Heart right ventricle (tissue), 16 donors: ENCODE measurements around the gene REXO4. TPM values are rescaled to one million over a fixed set of nuclear protein-coding genes. Genes with fewer than 3 reads are reported as not detected.

Experiments
- ATAC-seq, 8 donors: fragments of 200-7000 bp; cut with Tn5 transposase; one replicate each; pipeline ENCODE4 v1.9.1; 2020; ENCODE audit warnings: mild to moderate bottlenecking in 8 of 8, moderate library complexity in 8 of 8, moderate number of reproducible peaks in 1 of 8
- DNase-seq, 2 donors: peaks; one replicate each; pipeline ENCODE4 v3.0.0-alpha.2; 2020
- H3K27ac ChIP-seq, 10 donors: fragments of 200-600 bp; sonication (generic) in 2 of 10; one replicate each; pipeline versions ENCODE4 v1.5.0 to v1.8.0; 2020 to 2022; ENCODE audit warnings: mild to moderate bottlenecking in 3 of 10
- H3K27me3 ChIP-seq, 7 donors: fragments of 200-600 bp; one replicate each; pipeline ENCODE4 v1.8.0; 2021 to 2022; ENCODE audit warnings: mild to moderate bottlenecking in 2 of 7
- H3K36me3 ChIP-seq, 9 donors: fragments of 200-600 bp; sonication (generic) in 1 of 9; one replicate each; pipeline versions ENCODE4 v1.5.0 to v1.8.0; 2020 to 2022; ENCODE audit warnings: mild to moderate bottlenecking in 2 of 9
- H3K4me1 ChIP-seq, 9 donors: fragments of 200-600 bp; sonication (generic) in 1 of 9; one replicate each; pipeline versions ENCODE4 v1.5.0 to v1.8.0; 2020 to 2022; ENCODE audit warnings: mild to moderate bottlenecking in 4 of 9
- H3K4me3 ChIP-seq, 10 donors: fragments of 200-600 bp; sonication (generic) in 2 of 10; one replicate each; pipeline versions ENCODE4 v1.5.0 to v1.8.0; 2020 to 2022; ENCODE audit warnings: mild to moderate bottlenecking in 7 of 10, moderate library complexity in 2 of 10
- H3K9me3 ChIP-seq, 11 donors: fragments of 200-600 bp in 10 of 11; sonication (generic) in 2 of 11; one replicate each; pipeline versions ENCODE4 v1.5.0 to v1.8.0; 2013 to 2022; ENCODE audit warnings: mild to moderate bottlenecking in 2 of 11, control low read depth in 1 of 11, moderate library complexity in 1 of 11
- WGBS, 2 donors: extraction: QIAGEN DNeasy Blood & Tissue Kit; methylation state at CpG; one replicate each; pipeline ENCODE4 v1.1.7; 2013; ENCODE audit warnings: inconsistent platforms in 1 of 2; 5-methylcytosine and 5-hydroxymethylcytosine counted together
- intact Hi-C, 10 donors: fragments of 100-400 bp; cut with DNase I; formaldehyde crosslinking; loops; one replicate each; pipeline versions ENCODE4 v1.11.1 to v1.14.2; 2022
- polyA plus RNA-seq, 2 donors: library from polyadenylated mRNA; stranded (reverse); fragments of 200-250 nt; gene quantifications; one replicate each; pipeline ENCODE4 v1.2.3, GENCODE V29; 2013
- total RNA-seq, 10 donors: library from RNA; stranded (reverse); fragmentation: NEBNext Ultra II Directional in 3 of 10; extraction: Animal tissue kit (Norgen Biotek cat#: 25700) in 3 of 10; gene quantifications; one replicate each; pipeline versions ENCODE4 v1.2.1 to v1.2.4, GENCODE V29; 2021 to 2023
- TF ChIP-seq, protein P1 (sequence below), 9 donors: fragments of 200-600 bp; sonication (generic) in 2 of 9; IDR thresholded peaks; one replicate each; pipeline versions ENCODE4 v1.5.0 to v1.8.0; 2021 to 2022; ENCODE audit warnings: antibody characterized with exemption in 9 of 9, mild to moderate bottlenecking in 5 of 9, moderate library complexity in 1 of 9
- donor health status: Arrhythmogenic right ventricular cardiomyopathy.
- donor health status: ischemic (EF 13 %, LVEDD 7.1; RV severe dilation, severe dysfunction).
- donor health status: healthy with polysubstance abuse.
- donor health status: DM: no; HTN: yes; CAD: no.
- donor health status: DM: no; HTN: no; CAD: no.
- donor health status: ischemic (EF 25% LVEDD 6.9; RV normal size, moderate dysfunction).
- donor health status: ischemic (EF 25% LVEDD 5.7; RV mildly dilated, moderate dysfunction).
- donor health status: healthy.
- donor health status: DM: yes; HTN: yes; CAD: no.
- donor health status: Ischemic cardiomyopathy.
- donor health status: ischemic (EF 35%, LVEDD 5.7; RV mildly dilated, moderate dysfunction).
- donor health status: nonischemic (EF 11% LVEDD 7.7; RV severe dilation, severe dysfunction).
- donor health status: DM: yes; HTN: yes; CAD: no.
- donor health status: PGD.
- donor health status: ischemic (EF 29% LVEDD 5.4; RV normal size, mild dysfunction).
- donor health status: nonischemic (EF 23%, LVEDD 6.1; RV moderate dilation, normal function).

The REXO4 gene
- total and polyA plus RNA-seq, 12 donors = 9.3 to 20.8 (median 11.4) TPM

DNA sequence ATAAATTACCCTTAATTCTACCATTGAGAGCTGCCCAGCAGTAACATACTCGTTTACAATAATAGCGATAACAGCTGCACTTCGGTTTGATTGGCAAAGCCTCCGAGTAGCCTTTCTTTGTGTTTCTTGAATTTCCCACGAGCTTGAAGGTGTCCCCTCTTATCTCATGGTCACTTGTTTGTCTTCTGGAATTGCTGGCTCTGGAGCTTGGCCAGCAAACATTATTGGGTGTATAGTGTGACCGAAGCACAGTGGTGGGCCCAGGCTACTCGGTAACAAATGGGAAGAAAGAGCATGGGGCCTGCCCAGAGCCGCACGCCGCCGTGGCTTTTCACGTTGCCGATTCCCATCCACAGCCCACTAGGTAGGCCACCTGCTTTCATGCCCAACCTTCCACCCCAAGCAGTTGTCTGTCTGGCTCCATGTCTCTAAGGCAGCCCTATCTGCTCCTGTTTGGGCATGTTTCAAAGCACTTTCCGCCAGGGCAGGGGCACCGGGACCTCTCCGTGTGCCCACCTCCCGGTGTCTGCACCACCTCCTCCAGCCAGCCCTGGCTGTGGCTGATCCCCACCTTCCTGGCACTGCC, 33.0 kb downstream of the REXO4 start:
- TF ChIP-seq, protein P1, sequence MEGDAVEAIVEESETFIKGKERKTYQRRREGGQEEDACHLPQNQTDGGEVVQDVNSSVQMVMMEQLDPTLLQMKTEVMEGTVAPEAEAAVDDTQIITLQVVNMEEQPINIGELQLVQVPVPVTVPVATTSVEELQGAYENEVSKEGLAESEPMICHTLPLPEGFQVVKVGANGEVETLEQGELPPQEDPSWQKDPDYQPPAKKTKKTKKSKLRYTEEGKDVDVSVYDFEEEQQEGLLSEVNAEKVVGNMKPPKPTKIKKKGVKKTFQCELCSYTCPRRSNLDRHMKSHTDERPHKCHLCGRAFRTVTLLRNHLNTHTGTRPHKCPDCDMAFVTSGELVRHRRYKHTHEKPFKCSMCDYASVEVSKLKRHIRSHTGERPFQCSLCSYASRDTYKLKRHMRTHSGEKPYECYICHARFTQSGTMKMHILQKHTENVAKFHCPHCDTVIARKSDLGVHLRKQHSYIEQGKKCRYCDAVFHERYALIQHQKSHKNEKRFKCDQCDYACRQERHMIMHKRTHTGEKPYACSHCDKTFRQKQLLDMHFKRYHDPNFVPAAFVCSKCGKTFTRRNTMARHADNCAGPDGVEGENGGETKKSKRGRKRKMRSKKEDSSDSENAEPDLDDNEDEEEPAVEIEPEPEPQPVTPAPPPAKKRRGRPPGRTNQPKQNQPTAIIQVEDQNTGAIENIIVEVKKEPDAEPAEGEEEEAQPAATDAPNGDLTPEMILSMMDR (IDR thresholded peaks at IDR 0.05) = no peak
- H3K27me3 ChIP-seq = no peaks in the 10 kb centered on the region
- no peak overlapping the region for H3K4me3 ChIP-seq
- intact Hi-C loops = no loop called here
- 83 to 88% methylated on average over 17 of the region's 17 CpGs for WGBS, 2 donors
- H3K4me1 ChIP-seq = no peaks in the 10 kb centered on the region
- ATAC-seq = no peak
- H3K36me3 ChIP-seq = no peaks in the 10 kb centered on the region
- no peak for DNase-seq
- no peaks in the 10 kb centered on the region for H3K9me3 ChIP-seq
- H3K27ac ChIP-seq = no peak overlapping the region

DNA sequence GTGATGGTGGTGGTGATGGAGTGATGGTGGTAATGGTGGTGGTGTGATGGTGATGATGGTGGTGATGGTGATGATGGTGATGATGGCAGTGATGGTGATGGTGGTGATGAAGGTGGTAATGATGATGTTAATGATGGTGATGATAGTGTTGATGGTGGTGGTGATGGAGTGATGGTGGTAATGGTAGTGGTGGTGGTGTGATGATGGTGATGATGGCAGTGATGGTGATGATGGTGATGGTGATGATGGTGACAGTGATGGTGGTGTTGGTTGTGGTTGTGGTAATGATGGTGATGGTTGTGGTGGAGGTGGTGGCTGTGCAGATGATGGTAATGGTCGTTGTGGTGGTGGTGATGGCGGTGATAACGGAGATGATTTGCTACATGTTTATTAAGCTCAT, 34.4 kb downstream of the REXO4 start:
- Histone ChIP-seq H3K4me1 (no peaks in the 10 kb centered on the region), H3K27ac (no peak overlapping the region), H3K36me3 (no peaks in the 10 kb centered on the region), H3K27me3 (no peaks in the 10 kb centered on the region), H3K9me3 (no peaks in the 10 kb centered on the region), H3K4me3 (no peak overlapping the region)
- intact Hi-C loops = no loop called here
- TF ChIP-seq, protein P1 (IDR thresholded peaks at IDR 0.05) = no peak
- WGBS, 2 donors = 93 to 94% methylated on average over 3 of the region's 3 CpGs
- ATAC-seq (no peak), DNase-seq (no peak)

DNA sequence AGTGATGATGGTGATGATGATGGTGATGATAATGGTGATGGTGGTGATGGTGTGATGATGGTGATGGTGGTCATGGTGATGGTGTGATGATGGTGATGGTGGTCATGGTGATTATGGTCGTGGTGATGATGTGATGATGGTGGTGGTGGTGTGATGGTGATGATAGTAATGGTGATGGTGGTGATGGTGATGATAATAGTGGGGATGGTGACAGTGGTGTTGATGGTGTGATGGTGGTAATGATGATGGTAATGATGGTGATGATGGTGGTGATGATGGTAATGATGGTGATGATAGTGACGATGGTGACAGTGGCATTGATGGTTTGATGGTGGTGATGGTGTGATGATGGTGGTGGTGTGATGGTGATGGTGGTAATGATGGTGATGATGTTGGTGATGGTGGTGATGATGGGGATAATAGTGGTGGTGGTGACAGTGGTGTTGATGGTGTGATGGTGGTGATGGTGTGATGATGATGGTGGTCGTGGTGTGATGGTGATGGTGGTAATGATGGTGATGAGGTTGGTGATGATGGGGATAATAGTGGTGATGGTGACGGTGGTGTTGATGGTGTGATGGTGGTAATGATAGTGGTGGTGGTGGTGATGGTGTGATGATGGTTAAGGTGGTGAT, 35.2 kb downstream of the REXO4 start:
- DNase-seq = no peak
- no peak for ATAC-seq
- no peak overlapping the region for H3K27ac ChIP-seq
- H3K9me3 ChIP-seq = peaks cover 0 to 5% (median 0%) of the 10 kb centered on the region in 11 donors
- no peaks in the 10 kb centered on the region for H3K4me1 ChIP-seq
- no peaks in the 10 kb centered on the region for H3K27me3 ChIP-seq
- intact Hi-C loops = no loop called here
- no peaks in the 10 kb centered on the region for H3K36me3 ChIP-seq
- 86 to 94% methylated on average over 4 of the region's 4 CpGs for WGBS, 2 donors
- TF ChIP-seq, protein P1 (IDR thresholded peaks at IDR 0.05) = no peak
- H3K4me3 ChIP-seq = no peak overlapping the region

DNA sequence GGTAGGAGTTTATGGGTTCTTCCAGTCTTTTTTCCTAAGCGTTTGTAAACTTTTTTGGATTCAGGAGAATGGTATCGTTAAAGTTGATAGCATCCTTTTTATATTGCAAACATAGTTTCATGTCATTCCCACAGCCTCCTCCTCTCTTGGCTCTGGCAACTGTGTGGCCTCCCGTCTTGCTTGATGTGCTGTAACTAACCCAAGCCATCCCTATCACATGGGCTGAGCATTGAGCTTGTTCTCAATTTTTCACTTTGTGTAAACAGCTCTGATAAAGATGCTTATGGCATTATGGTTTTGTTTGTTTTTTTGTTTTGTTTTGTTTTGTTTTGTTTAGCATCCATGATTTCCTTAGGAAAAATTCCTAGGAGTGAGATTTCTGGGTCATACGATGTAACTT, 37.1 kb downstream of the REXO4 start:
- ATAC-seq (no peak), DNase-seq (no peak)
- TF ChIP-seq, protein P1 (IDR thresholded peaks at IDR 0.05) = no peak
- Histone ChIP-seq H3K27me3 (no peaks in the 10 kb centered on the region), H3K4me1 (peaks cover 0 to 12% (median 7%) of the 10 kb centered on the region in 9 donors), H3K36me3 (no peaks in the 10 kb centered on the region), H3K4me3 (no peak overlapping the region), H3K27ac (no peak overlapping the region), H3K9me3 (peaks cover 0 to 8% (median 0%) of the 10 kb centered on the region in 11 donors)
- intact Hi-C loops = no loop called here
- WGBS, 2 donors = 78 to 84% methylated on average over 4 of the region's 4 CpGs
